HG03196 (cell line): ENCODE measurements around the gene BRME1.

Experiments
- ATAC-seq: cut with Tn5 transposase; IDR thresholded peaks from one replicate; pipeline ENCODE4 v1.9.1; 2021; ENCODE audit not compliant: unreplicated experiment

BRME1 gene

GRCh38 chr19:13888281-13888680 is 17.6 kb downstream of the BRME1 start:
- ATAC-seq = no peak

GRCh38 chr19:13887517-13887916 is 18.4 kb downstream of the BRME1 start:
- ATAC-seq = no peak

- ATAC-seq = no peak
Measured at GRCh38 chr19:13887018-13887436, 18.9 kb downstream of the BRME1 start.

- no peak for ATAC-seq
Measured at GRCh38 chr19:13885826-13886365, 20.0 kb downstream of the BRME1 start.

GRCh38 chr19:13884726-13885591 is 21.0 kb downstream of the BRME1 start:
- ATAC-seq = no peak

GRCh38 chr19:13883516-13884064 is 22.3 kb downstream of the BRME1 start:
- ATAC-seq = no peak

- ATAC-seq = no peak
Measured at GRCh38 chr19:13882836-13883235, 23.1 kb downstream of the BRME1 start.

GRCh38 chr19:13882419-13882795 is 23.5 kb downstream of the BRME1 start:
- no peak for ATAC-seq

- ATAC-seq = no peak
Measured at GRCh38 chr19:13881692-13882418, 24.1 kb downstream of the BRME1 start.

GRCh38 chr19:13881251-13881691 is 24.6 kb downstream of the BRME1 start:
- ATAC-seq = no peak

- ATAC-seq = peak; percentile 74
Measured at GRCh38 chr19:13880059-13881043, 25.6 kb downstream of the BRME1 start.

- ATAC-seq = no peak
Measured at GRCh38 chr19:13877303-13877702, 28.6 kb downstream of the BRME1 start.

GRCh38 chr19:13876834-13877233 is 29.1 kb downstream of the BRME1 start, which contains the start of gene NANOS3:
NANOS3 (plus strand) TSS chr19:13877134; CDS start chr19:13877249, 115 bp downstream.
- ATAC-seq = no peak

- ATAC-seq = no peak
Measured at GRCh38 chr19:13875824-13876223, 30.1 kb downstream of the BRME1 start.

- no peak for ATAC-seq
Measured at GRCh38 chr19:13873834-13874515, 31.9 kb downstream of the BRME1 start.

GRCh38 chr19:13872695-13873389 is 33.1 kb downstream of the BRME1 start:
- no peak for ATAC-seq

GRCh38 chr19:13872339-13872694 is 33.6 kb downstream of the BRME1 start:
- ATAC-seq = no peak

GRCh38 chr19:13870873-13871272 is 35.0 kb downstream of the BRME1 start:
- no peak for ATAC-seq

- no peak for ATAC-seq
Measured at GRCh38 chr19:13869281-13869680, 36.6 kb downstream of the BRME1 start.
